ENCODE data around the gene SLC38A10. TPM values are rescaled to one million over a fixed set of nuclear protein-coding genes. Genes with fewer than 3 reads are reported as not detected.
"Not testable (repeated sequence)": the region's sequence is repeated elsewhere in the genome, so short reads cannot be mapped to it uniquely, and the experiment has no call there.

Gene SLC38A10
- total and polyA plus RNA-seq, 8 donors: 72.8 to 190 (median 96.9) TPM

DNA sequence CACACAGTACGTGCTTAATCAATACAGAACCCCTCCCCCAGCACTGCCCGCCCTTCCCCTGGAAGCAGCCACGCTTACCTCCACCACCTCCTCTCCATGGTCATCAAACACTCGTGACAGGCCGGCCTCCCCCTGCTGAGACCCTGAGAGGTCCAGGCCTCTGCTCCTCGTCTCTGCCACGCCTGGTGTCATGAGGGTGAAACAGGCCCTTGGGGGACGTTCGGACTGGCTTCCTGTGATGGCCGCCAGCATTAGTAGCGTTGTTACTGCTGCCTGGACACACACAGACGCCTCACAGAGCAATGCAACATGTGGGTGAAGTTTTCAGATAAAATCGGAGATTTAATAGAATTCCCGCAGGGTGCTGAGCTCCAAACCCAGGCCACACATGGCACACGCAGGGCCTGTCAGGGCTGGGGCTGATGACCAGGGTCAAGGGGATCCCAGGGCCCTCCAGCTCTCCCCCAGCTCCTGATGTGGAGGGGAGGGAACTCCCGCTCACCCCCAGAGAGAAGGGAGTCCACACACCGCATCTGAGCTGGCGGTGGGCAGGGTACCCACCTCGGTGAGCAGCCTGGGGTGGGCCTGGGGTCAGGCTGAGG is 15.9 kb upstream of the SLC38A10 start:
- 88 to 89% methylated on average over 19 of the region's 19 CpGs for WGBS, 2 donors
- H3K4me3 ChIP-seq: no peak overlapping the region
- intact Hi-C loops (cut with DNase I): no loop called here
- DNase-seq (no peak), FAIRE-seq (no peak), ATAC-seq (no peak)
- H3K27me3 ChIP-seq: no peaks in the 10 kb centered on the region
- no peaks in the 10 kb centered on the region for H3K36me3 ChIP-seq
- H3K4me1 ChIP-seq: peaks cover 7 to 12% (median 11%) of the 10 kb centered on the region in 3 donors
- TF ChIP-seq, protein P1, sequence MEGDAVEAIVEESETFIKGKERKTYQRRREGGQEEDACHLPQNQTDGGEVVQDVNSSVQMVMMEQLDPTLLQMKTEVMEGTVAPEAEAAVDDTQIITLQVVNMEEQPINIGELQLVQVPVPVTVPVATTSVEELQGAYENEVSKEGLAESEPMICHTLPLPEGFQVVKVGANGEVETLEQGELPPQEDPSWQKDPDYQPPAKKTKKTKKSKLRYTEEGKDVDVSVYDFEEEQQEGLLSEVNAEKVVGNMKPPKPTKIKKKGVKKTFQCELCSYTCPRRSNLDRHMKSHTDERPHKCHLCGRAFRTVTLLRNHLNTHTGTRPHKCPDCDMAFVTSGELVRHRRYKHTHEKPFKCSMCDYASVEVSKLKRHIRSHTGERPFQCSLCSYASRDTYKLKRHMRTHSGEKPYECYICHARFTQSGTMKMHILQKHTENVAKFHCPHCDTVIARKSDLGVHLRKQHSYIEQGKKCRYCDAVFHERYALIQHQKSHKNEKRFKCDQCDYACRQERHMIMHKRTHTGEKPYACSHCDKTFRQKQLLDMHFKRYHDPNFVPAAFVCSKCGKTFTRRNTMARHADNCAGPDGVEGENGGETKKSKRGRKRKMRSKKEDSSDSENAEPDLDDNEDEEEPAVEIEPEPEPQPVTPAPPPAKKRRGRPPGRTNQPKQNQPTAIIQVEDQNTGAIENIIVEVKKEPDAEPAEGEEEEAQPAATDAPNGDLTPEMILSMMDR (IDR thresholded peaks at IDR 0.05): no peak
- no peaks in the 10 kb centered on the region for H3K9me3 ChIP-seq
- no peak overlapping the region for H3K27ac ChIP-seq

DNA sequence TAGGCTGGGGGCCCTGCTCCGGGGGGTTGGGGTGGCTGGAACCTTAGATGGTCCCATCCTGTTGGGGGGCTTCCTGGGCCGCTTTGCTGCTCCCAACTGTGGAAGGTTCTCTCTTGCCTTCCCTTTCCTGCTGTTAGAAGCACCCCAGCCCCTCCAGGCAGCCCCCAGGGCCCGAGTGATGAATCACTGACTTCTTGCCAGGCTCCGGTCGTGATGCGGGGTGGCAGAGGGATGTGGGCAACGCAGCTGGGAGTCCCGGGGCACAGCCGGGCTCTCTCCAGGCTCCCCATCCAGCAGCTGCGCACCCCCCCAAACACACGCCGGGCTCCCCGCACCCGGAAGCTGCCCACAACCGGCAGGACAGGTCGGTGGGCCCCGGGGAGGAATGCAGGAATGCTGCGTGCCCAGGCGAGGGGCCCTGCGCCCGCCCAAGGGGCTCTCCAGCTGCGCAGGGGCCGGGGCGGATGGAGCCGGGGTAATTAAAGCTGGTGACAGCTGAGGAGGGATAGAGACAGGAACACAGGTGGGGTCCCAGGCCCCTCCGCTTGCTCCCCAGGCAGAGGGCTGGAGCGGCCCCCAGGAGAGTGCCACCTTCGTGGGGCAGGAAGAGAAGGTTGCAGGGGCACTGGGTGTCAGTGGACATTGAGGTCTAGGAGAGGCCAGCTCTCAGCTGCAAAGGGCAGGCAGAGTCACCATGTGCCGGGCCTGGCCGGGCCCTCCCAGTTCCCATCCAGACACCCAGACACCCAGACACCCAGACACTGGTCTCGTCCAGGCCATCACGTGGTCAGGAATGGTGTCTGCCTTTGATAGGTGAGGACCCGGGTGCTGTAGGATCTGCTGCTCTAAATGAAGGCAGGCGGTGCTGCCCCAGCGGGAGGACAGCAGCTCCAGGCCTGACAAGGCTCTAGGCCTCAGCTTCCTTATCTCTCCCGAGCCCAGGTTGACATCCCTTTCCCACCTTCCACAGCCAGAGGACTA is 15.0 kb upstream of the SLC38A10 start:
- Histone ChIP-seq H3K27ac (peak overlapping the region; percentile 40 to 72 (median 65)), H3K4me1 (peaks cover 7 to 12% (median 11%) of the 10 kb centered on the region in 3 donors), H3K27me3 (no peaks in the 10 kb centered on the region), H3K36me3 (no peaks in the 10 kb centered on the region), H3K4me3 (no peak overlapping the region), H3K9me3 (no peaks in the 10 kb centered on the region)
- 64 to 75% methylated on average over 36 of the region's 36 CpGs for WGBS, 2 donors
- no peak for FAIRE-seq
- intact Hi-C loops (cut with DNase I): no loop called here
- ATAC-seq: peak in 1 of 4 donors; percentile 3
- TF ChIP-seq, protein P1 (IDR thresholded peaks at IDR 0.05): no peak
- DNase-seq: peak in 1 of 6 donors; percentile 76

DNA sequence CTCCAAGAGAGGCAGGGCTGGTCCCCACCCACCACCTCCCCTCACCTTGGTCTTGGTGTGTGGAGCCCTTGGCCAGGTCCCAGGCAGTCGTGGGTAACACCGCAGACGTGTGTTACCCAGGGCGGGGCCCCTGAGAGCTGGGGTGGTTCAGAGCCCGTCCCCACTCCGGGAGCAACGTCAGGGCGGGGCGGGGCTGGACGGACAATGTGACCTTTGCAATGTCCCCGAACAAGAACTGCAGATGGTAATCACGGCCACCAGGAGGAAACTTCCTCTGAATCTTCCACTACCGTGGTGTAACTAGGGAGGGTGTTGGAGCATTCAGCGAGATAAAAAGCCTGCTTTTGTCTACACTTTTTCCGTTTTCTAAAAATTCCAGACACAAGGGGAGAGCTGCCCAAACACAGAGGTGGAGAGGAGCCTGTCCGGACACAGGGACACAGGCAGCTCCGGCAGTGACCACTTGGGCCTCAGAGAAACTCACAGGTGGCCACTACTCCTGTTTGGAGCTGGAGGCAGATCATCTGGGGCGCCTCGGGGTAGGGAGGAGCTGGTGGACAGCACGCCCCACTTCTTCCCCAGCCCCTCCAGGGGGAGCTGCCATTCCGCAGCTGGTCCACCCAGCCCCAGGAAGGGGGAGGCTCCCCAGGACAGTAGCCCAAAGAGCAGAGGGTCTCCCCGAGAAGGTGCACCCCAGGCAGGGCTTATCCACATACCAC is 14.2 kb upstream of the SLC38A10 start:
- peak overlapping the region; percentile 40 to 72 (median 65) for H3K27ac ChIP-seq
- 5% methylated on average over 21 to 22 of the region's 22 CpGs for WGBS, 2 donors
- H3K27me3 ChIP-seq: no peaks in the 10 kb centered on the region
- TF ChIP-seq, protein P1 (IDR thresholded peaks at IDR 0.05): peak; percentile 24 to 55 (median 35)
- H3K4me3 ChIP-seq: peak overlapping the region in 3 of 4 donors; percentile 2 to 33 (median 6)
- DNase-seq (peak; percentile 83 to 92 (median 86)), FAIRE-seq (peak; percentile 43), ATAC-seq (peak; percentile 87 to 93 (median 90))
- H3K4me1 ChIP-seq: peaks cover 7 to 12% (median 11%) of the 10 kb centered on the region in 3 donors
- no peaks in the 10 kb centered on the region for H3K9me3 ChIP-seq
- no peaks in the 10 kb centered on the region for H3K36me3 ChIP-seq
- intact Hi-C loops (cut with DNase I): no loop called here

DNA sequence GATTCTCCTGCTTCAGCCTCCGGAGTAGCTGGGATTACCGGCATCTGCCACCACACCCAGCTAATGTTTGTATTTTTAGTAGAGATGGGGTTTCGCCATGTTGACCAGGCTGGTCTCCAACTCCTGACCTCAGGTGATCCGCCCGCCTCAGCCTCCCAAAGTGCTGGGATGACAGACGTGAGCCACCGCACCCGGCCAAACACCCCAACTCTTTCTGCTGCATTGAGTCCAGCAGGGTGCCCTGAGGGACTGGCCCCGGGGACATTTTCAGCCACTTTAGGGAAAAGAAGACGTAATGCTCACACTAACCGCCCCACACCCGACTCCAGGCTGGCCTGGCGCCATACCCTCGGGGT is 13.7 kb upstream of the SLC38A10 start:
- H3K9me3 ChIP-seq; ATAC-seq; DNase-seq; intact Hi-C loops (cut with DNase I); FAIRE-seq; H3K36me3 ChIP-seq; H3K27me3 ChIP-seq: not testable (repeated sequence)
- Histone ChIP-seq H3K27ac (peak overlapping the region; percentile 40 to 72 (median 65)), H3K4me1 (peaks cover 7 to 12% (median 11%) of the 10 kb centered on the region in 3 donors), H3K4me3 (peak overlapping the region in 3 of 4 donors; percentile 2 to 33 (median 6))
- 44 to 49% methylated on average over 14 of the region's 14 CpGs for WGBS, 2 donors
